Activated CD8-positive, alpha-beta T cell treated with anti-CD3 and anti-CD28 coated beads for 36 hours (primary cell): ENCODE data around the gene PRICKLE4. TPM values are rescaled to one million over a fixed set of nuclear protein-coding genes. Genes with fewer than 3 reads are reported as not detected.

Source experiments
- ATAC-seq: fragments of 200-7000 bp; cut with Tn5 transposase; one replicate; pipeline ENCODE4 v1.10.0; 2021; ENCODE audit warnings: mild to moderate bottlenecking, moderate library complexity
- CTCF ChIA-PET: fragments of 350-600 bp; sonication (Branson Sonifier 250); formaldehyde crosslinking; loops from one replicate; lab custom pipeline; 2021; ENCODE audit warnings: antibody characterized with exemption; lab: Charles Lee
- POLR2A ChIA-PET: fragments of 350-600 bp; sonication (Branson Sonifier 250); formaldehyde crosslinking; loops from one replicate; lab custom pipeline; 2021; ENCODE audit warnings: antibody characterized with exemption; lab: Charles Lee
- DNase-seq: peaks from one replicate; pipeline ENCODE4 v3.0.0-alpha.2; 2020
- H3K27ac Mint-ChIP-seq: one replicate; pipeline ENCODE4 v1.8.0; 2021; ENCODE audit warnings: mild to moderate bottlenecking, mixed read lengths
- H3K27me3 Mint-ChIP-seq: one replicate; pipeline ENCODE4 v1.8.0; 2021; ENCODE audit warnings: mixed read lengths
- H3K36me3 Mint-ChIP-seq: one replicate; pipeline ENCODE4 v1.8.0; 2021; ENCODE audit warnings: low read depth, mixed read lengths
- H3K4me1 Mint-ChIP-seq: one replicate; pipeline ENCODE4 v1.8.0; 2021; ENCODE audit warnings: low read depth, mixed read lengths
- H3K4me3 Mint-ChIP-seq: one replicate; pipeline ENCODE4 v1.8.0; 2021; ENCODE audit warnings: mild to moderate bottlenecking, moderate library complexity, mixed read lengths
- H3K9me3 Mint-ChIP-seq: one replicate; pipeline ENCODE4 v1.8.0; 2021; ENCODE audit warnings: mixed read lengths
- intact Hi-C: fragments of 100-400 bp; cut with micrococcal nuclease; formaldehyde crosslinking; loops from one replicate; pipeline ENCODE4 v1.10.0; 2022
- total RNA-seq, 2 experiments: library from RNA; stranded (reverse); gene quantifications; one replicate each; pipeline ENCODE4 v1.2.3, GENCODE V29; 2021
- TF ChIP-seq, protein P1 (sequence below): fragments of 200-600 bp; IDR thresholded peaks from one replicate; pipeline ENCODE4 v1.8.0; 2022; ENCODE audit warnings: antibody characterized with exemption, mild to moderate bottlenecking

Gene PRICKLE4
- total RNA-seq, 2 experiments from 2014 or later: not detected

DNA sequence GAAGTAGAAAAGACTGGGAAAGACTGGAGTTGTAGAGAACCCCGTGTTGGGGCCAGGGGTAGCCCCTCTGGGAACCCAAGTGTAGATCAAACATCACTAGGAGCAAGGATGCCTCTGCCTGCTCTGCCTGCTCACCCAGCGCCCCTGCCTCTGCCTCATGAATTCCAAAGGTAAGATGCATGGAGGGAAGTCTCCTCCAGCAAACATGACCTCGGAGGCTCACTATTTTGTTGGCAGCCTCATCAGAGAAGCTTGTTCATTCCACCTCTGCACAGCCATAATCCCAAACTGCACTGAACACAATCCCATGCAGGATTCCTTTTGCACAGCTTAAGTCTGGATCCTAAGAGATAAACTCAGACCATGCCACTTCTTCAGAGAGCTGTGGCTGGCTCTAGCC lies 5.7 kb upstream of the PRICKLE4 start:
- Mint-ChIP-seq H3K27me3 (no peaks in the 10 kb centered on the region), H3K27ac (no peak overlapping the region), H3K4me1 (peaks cover 12% of the 10 kb centered on the region), H3K4me3 (no peak overlapping the region), H3K9me3 (no peaks in the 10 kb centered on the region), H3K36me3 (peaks cover 8% of the 10 kb centered on the region)
- ChIA-PET CTCF (interaction anchor here (0.8 to 4.5 kb wide), 7 partner anchors 10 to 161 kb away, joined by 3 to 26 read pairs (median 5); partner anchors contain the start of gene TOMM6), POLR2A (no interaction called here)
- TF ChIP-seq, protein P1, sequence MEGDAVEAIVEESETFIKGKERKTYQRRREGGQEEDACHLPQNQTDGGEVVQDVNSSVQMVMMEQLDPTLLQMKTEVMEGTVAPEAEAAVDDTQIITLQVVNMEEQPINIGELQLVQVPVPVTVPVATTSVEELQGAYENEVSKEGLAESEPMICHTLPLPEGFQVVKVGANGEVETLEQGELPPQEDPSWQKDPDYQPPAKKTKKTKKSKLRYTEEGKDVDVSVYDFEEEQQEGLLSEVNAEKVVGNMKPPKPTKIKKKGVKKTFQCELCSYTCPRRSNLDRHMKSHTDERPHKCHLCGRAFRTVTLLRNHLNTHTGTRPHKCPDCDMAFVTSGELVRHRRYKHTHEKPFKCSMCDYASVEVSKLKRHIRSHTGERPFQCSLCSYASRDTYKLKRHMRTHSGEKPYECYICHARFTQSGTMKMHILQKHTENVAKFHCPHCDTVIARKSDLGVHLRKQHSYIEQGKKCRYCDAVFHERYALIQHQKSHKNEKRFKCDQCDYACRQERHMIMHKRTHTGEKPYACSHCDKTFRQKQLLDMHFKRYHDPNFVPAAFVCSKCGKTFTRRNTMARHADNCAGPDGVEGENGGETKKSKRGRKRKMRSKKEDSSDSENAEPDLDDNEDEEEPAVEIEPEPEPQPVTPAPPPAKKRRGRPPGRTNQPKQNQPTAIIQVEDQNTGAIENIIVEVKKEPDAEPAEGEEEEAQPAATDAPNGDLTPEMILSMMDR: no peak
- intact Hi-C loops: no loop called here
- ATAC-seq (no peak), DNase-seq (no peak)

DNA sequence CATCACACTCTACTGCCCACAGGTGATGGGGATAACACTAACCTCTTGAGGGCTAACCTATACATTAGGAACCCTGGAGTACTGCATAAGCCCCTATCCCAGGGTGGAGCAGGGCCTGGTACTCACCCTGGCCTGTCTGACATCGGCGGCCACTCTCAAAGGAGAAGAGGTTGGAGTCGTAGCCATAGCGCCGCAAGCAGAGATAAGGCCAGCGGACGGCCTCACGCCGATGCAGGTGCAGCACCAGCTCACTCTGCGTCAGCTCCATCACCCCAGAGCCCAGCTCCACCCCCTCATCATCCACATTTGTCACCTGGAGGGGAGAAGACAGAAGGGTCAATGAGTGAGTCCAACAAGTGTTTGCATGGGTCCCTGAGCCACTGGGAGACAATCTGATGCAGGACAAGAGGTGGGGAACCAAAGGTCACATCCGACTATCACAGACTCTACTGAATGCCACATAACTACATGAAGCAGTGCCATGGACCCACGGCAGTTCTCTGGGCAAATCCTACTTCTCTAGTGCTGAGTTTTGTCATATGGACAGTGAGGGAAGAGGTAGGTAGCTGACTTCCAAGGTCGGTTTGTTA lies 5.2 kb upstream of the PRICKLE4 start:
- intact Hi-C loops: no loop called here
- no peaks in the 10 kb centered on the region for H3K9me3 Mint-ChIP-seq
- peaks cover 12% of the 10 kb centered on the region for H3K4me1 Mint-ChIP-seq
- no peak overlapping the region for H3K4me3 Mint-ChIP-seq
- ATAC-seq (no peak), DNase-seq (no peak)
- TF ChIP-seq, protein P1: no peak
- H3K36me3 Mint-ChIP-seq: peaks cover 6% of the 10 kb centered on the region
- ChIA-PET CTCF (interaction anchor here (0.6 to 4.5 kb wide), 13 partner anchors 9 to 269 kb away, joined by 3 to 26 read pairs (median 5); partner anchors contain the start of gene TOMM6), POLR2A (interaction anchor here (0.6 kb wide), 1 partner anchor 126 kb away, joined by 3 read pairs; no protein-coding TSS in a partner anchor)
- no peaks in the 10 kb centered on the region for H3K27me3 Mint-ChIP-seq
- H3K27ac Mint-ChIP-seq: no peak overlapping the region

DNA sequence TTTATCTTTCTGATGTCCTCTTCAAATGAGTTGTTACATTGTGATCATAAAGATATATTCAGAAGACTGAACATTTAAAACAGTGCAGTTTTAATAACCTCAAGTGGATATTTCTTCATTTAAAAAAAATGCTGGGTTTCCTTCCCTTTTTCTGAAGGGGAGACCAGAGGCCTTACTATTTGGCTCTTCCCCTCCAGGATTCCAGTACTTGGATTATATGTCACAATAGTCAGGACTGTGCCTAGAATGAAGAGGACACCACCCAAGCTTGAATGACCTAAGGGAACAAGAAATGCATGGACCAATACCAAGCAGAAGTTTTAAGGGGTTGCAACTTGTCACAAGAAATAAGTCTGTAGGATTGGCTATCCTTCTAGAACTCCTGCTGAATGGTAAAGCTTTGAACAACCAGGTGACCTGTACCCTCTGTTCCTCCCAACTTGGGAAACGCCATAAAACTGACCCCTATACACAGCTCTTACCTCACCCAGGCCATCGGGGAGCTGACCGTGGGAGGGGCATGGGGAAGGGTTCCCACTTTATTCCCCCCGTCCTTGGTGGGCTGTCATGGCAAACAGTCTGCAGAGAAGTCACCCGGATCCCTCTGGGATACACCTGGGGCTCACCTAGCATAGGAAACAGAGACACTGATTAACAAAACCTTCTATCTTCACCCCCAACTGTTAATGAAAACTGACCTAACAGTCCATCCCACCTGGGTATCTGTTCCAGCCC lies 2.9 kb upstream of the PRICKLE4 start:
- ATAC-seq: no peak
- intact Hi-C loops: no loop called here
- peak overlapping the region; percentile 88 for H3K4me3 Mint-ChIP-seq
- H3K9me3 Mint-ChIP-seq: no peaks in the 10 kb centered on the region
- H3K27ac Mint-ChIP-seq: no peak overlapping the region
- TF ChIP-seq, protein P1: no peak
- peaks cover 17% of the 10 kb centered on the region for H3K4me1 Mint-ChIP-seq
- ChIA-PET CTCF (interaction anchor here (0.7 to 4.5 kb wide), 7 partner anchors 9 to 770 kb away, joined by 3 to 26 read pairs (median 4); partner anchors contain the start of genes BYSL, MED20 and TOMM6), POLR2A (interaction anchor here (3.2 kb wide), 1 partner anchor 10 kb away, joined by 12 read pairs; the partner anchor contains the start of gene TOMM6)
- H3K36me3 Mint-ChIP-seq: peaks cover 4% of the 10 kb centered on the region
- peaks cover 6% of the 10 kb centered on the region for H3K27me3 Mint-ChIP-seq
- DNase-seq: no peak

DNA sequence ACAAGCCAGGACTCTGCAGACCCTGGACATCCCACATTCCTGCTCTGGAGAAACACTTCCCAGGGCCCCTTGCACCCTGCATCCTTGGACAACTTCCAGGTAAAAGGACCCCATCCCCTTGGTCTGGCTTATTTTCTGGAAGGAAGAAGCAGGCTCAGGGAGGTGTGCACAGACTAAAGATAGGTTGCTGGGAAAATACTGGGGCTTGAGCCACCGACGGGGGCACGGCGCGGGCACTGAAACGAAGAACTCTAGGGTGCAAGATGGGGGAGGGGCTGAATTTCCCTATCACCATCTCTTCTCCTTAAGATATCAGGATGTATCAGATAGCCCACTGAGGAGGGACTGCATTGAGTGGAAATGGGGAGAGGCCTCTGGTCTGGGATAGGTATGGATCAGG lies 1.7 kb upstream of the PRICKLE4 start:
- TF ChIP-seq, protein P1: no peak
- Mint-ChIP-seq H3K27ac (no peak overlapping the region), H3K4me1 (peaks cover 17% of the 10 kb centered on the region), H3K36me3 (peaks cover 4% of the 10 kb centered on the region), H3K9me3 (no peaks in the 10 kb centered on the region), H3K27me3 (peaks cover 6% of the 10 kb centered on the region), H3K4me3 (peak overlapping the region; percentile 88)
- DNase-seq (no peak), ATAC-seq (no peak)
- POLR2A ChIA-PET: interaction anchor here (0.7 to 3.2 kb wide), 3 partner anchors 9 to 142 kb away, joined by 3 to 12 read pairs (median 3); partner anchors contain the start of genes BYSL, MED20 and TOMM6
- CTCF ChIA-PET: interaction anchor here (2.7 to 4.5 kb wide), 2 partner anchors 8 to 73 kb away, joined by 11 to 26 read pairs; partner anchors contain the start of gene TOMM6
- intact Hi-C loops: no loop called here
